ENCODE data around the gene OR51S1.

- no peak for TF ChIP-seq POLR2A (IDR thresholded peaks at IDR 0.05; ENCODE audit: low read length)
- no peak for TF ChIP-seq GATA1 (IDR thresholded peaks at IDR 0.05; ENCODE audit: low read depth, low read length)
Observed at GRCh38 chr11:4809246-4809645, 39.8 kb downstream of the OR51S1 start.
